WTC11 (cell line): ENCODE results near the gene IZUMO4. TPM values are rescaled to one million over a fixed set of nuclear protein-coding genes. Genes with fewer than 3 reads are reported as not detected.

Experiments used
- ATAC-seq: fragments of 200-7000 bp; cut with Tn5 transposase; 2 replicates; pipeline ENCODE4 v1.10.0; 2021; ENCODE audit warnings: mild to moderate bottlenecking, moderate library complexity
- CTCF ChIA-PET: fragments of 300-600 bp; sonication (Branson Sonifier 250); formaldehyde crosslinking; loops from one replicate; lab custom pipeline; 2021; ENCODE audit warnings: antibody characterized with exemption; lab: Charles Lee
- POLR2A ChIA-PET: fragments of 350-600 bp; sonication (Branson Sonifier 250); formaldehyde crosslinking; loops from one replicate; lab custom pipeline; 2021; ENCODE audit warnings: antibody characterized with exemption; lab: Charles Lee
- DNase-seq: peaks from one replicate; pipeline ENCODE4 v3.0.0; 2021; ENCODE audit warnings: low spot score
- H3K27ac Mint-ChIP-seq: 2 replicates; pipeline ENCODE4 v1.8.0; 2021; ENCODE audit warnings: mixed read lengths
- H3K27me3 Mint-ChIP-seq: 2 replicates; pipeline ENCODE4 v1.8.0; 2021; ENCODE audit warnings: low read depth, mild to moderate bottlenecking, moderate library complexity, mixed read lengths
- H3K36me3 Mint-ChIP-seq: 2 replicates; pipeline ENCODE4 v1.8.0; 2021; ENCODE audit warnings: mixed read lengths
- H3K4me1 Mint-ChIP-seq: 2 replicates; pipeline ENCODE4 v1.8.0; 2022; ENCODE audit warnings: mixed read lengths
- H3K4me3 Mint-ChIP-seq: 2 replicates; pipeline ENCODE4 v1.8.0; 2021; ENCODE audit warnings: mild to moderate bottlenecking, moderate library complexity, mixed read lengths
- H3K9me3 Mint-ChIP-seq: 2 replicates; pipeline ENCODE4 v1.8.0; 2021; ENCODE audit warnings: mixed read lengths
- ATF1 ChIP-seq: sonication (generic); formaldehyde crosslinking; IDR thresholded peaks from 2 replicates; pipeline ENCODE4 v1.8.1; 2023; ENCODE audit warnings: mild to moderate bottlenecking, moderate library complexity, missing genetic modification reagents
- ATF2 ChIP-seq: sonication (generic); formaldehyde crosslinking; IDR thresholded peaks from 2 replicates; pipeline ENCODE4 v1.8.1; 2022; ENCODE audit warnings: low read depth, missing genetic modification reagents, borderline replicate concordance
- CREB1 ChIP-seq: sonication (generic); formaldehyde crosslinking; IDR thresholded peaks from 2 replicates; pipeline ENCODE4 v1.8.0; 2023; ENCODE audit warnings: mild to moderate bottlenecking, missing genetic modification reagents
- CREM ChIP-seq: sonication (generic); formaldehyde crosslinking; IDR thresholded peaks from 2 replicates; pipeline ENCODE4 v1.8.1; 2022; ENCODE audit warnings: mild to moderate bottlenecking, missing genetic modification reagents, moderate library complexity
- FOXK1 ChIP-seq: sonication (generic); formaldehyde crosslinking; IDR thresholded peaks from 2 replicates; pipeline ENCODE4 v1.8.0; 2022; ENCODE audit warnings: mild to moderate bottlenecking, moderate library complexity, missing genetic modification reagents
- FOXP1 ChIP-seq: sonication (generic); formaldehyde crosslinking; IDR thresholded peaks from 2 replicates; pipeline ENCODE4 v1.8.0; 2022; ENCODE audit warnings: missing genetic modification reagents, mild to moderate bottlenecking, moderate library complexity, borderline replicate concordance
- HMGA2 ChIP-seq: fragments of 250-450 bp; sonication (Bioruptor Pico); IDR thresholded peaks from 2 replicates; pipeline ENCODE4 v1.4.0; 2021; ENCODE audit warnings: mild to moderate bottlenecking, moderate library complexity
- MAX ChIP-seq: sonication (generic); formaldehyde crosslinking; IDR thresholded peaks from 2 replicates; pipeline ENCODE4 v1.8.0; 2022; ENCODE audit warnings: mild to moderate bottlenecking, missing genetic modification reagents
- MYBL2 ChIP-seq: sonication (generic); formaldehyde crosslinking; IDR thresholded peaks from 2 replicates; pipeline ENCODE4 v1.8.1; 2023; ENCODE audit warnings: mild to moderate bottlenecking, moderate library complexity, missing genetic modification reagents
- NR2C2 ChIP-seq: sonication (generic); formaldehyde crosslinking; IDR thresholded peaks from 2 replicates; pipeline ENCODE4 v1.8.0; 2022; ENCODE audit warnings: mild to moderate bottlenecking, missing genetic modification reagents
- OVOL2 ChIP-seq: fragments of 250-450 bp; sonication (Bioruptor Pico); IDR thresholded peaks from 2 replicates; pipeline ENCODE4 v1.9.0; 2021; ENCODE audit warnings: mild to moderate bottlenecking, borderline replicate concordance
- RORB ChIP-seq: fragments of 250-450 bp; sonication (Bioruptor Pico); IDR thresholded peaks from 2 replicates; pipeline ENCODE4 v1.9.0; 2021; ENCODE audit warnings: mild to moderate bottlenecking
- SOX15 ChIP-seq: fragments of 250-450 bp; sonication (Bioruptor Pico); IDR thresholded peaks from 2 replicates; pipeline ENCODE4 v1.9.0; 2021; ENCODE audit warnings: mild to moderate bottlenecking
- TCF7 ChIP-seq: sonication (generic); formaldehyde crosslinking; IDR thresholded peaks from 2 replicates; pipeline ENCODE4 v1.8.0; 2022; ENCODE audit warnings: mild to moderate bottlenecking, low read depth, missing genetic modification reagents, moderate library complexity
- TP53 ChIP-seq: sonication (generic); formaldehyde crosslinking; IDR thresholded peaks from 2 replicates; pipeline ENCODE4 v1.8.1; 2023; ENCODE audit warnings: mild to moderate bottlenecking, missing genetic modification reagents
- ZBTB21 ChIP-seq: sonication (generic); formaldehyde crosslinking; IDR thresholded peaks from 2 replicates; pipeline ENCODE4 v1.8.1; 2023; ENCODE audit warnings: mild to moderate bottlenecking, missing genetic modification reagents, borderline replicate concordance
- ZBTB43 ChIP-seq: sonication (generic); formaldehyde crosslinking; IDR thresholded peaks from 2 replicates; pipeline ENCODE4 v1.8.1; 2023; ENCODE audit warnings: mild to moderate bottlenecking, missing genetic modification reagents
- ZNF263 ChIP-seq: sonication (generic); formaldehyde crosslinking; IDR thresholded peaks from 2 replicates; pipeline ENCODE4 v1.8.1; 2022; ENCODE audit warnings: low read depth, mild to moderate bottlenecking, moderate library complexity, missing genetic modification reagents
- ZNF317 ChIP-seq: sonication (generic); formaldehyde crosslinking; IDR thresholded peaks from 2 replicates; pipeline ENCODE4 v1.8.1; 2023; ENCODE audit warnings: low read depth, mild to moderate bottlenecking, moderate library complexity, missing genetic modification reagents, borderline replicate concordance
- ZNF532 ChIP-seq: fragments of 250-450 bp; sonication (Bioruptor Pico); IDR thresholded peaks from 2 replicates; pipeline ENCODE4 v1.9.0; 2021; ENCODE audit warnings: mild to moderate bottlenecking, borderline replicate concordance
- ZSCAN18 ChIP-seq: fragments of 250-450 bp; sonication (Bioruptor Pico); IDR thresholded peaks from 2 replicates; pipeline ENCODE4 v2.1.2; 2022; ENCODE audit warnings: mild to moderate bottlenecking, moderate library complexity
- total RNA-seq: library from RNA; stranded (reverse); gene quantifications from 3 replicates; pipeline ENCODE4 v1.2.3, GENCODE V29; 2021
- TF ChIP-seq, protein P1 (sequence below): sonication (generic); formaldehyde crosslinking; IDR thresholded peaks from 2 replicates; pipeline ENCODE4 v1.8.1; 2023; ENCODE audit warnings: mild to moderate bottlenecking, missing genetic modification reagents, moderate library complexity
- TF ChIP-seq, protein P2 (sequence below): sonication (generic); formaldehyde crosslinking; IDR thresholded peaks from 2 replicates; pipeline ENCODE4 v1.8.1; 2022; ENCODE audit warnings: low read depth, mild to moderate bottlenecking, moderate library complexity, missing genetic modification reagents, borderline replicate concordance
- TF ChIP-seq, protein P3 (sequence below): fragments of 200-600 bp; IDR thresholded peaks from 2 replicates; pipeline ENCODE4 v1.8.0; 2022; ENCODE audit warnings: antibody characterized with exemption

Gene IZUMO4
- total RNA-seq, 1 experiment from 2014 or later, result 1.9 TPM

DNA sequence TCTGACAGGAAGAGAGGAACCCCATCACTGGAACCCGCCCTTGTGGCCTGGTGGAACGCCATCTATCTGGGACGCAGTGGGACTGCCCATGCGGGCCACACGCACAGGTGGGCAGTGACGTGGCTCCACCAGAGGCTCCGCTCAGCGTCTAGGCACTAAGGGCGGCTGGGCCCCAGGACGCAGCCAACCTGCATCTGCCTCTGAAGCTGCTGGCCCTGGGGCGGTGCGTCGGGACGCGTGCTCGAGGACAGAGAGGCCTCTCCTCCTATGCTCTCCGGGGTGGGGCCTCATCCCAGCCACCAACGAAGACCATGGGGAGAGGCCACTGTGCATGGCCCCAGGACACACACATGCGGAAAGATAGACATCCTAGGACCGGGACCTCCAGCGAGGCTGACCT lies 18.1 kb downstream of the IZUMO4 start:
- ChIA-PET CTCF (no interaction called here), POLR2A (no interaction called here)
- no peak for ATAC-seq
- Mint-ChIP-seq H3K36me3 (peaks cover 50% of the 10 kb centered on the region), H3K4me1 (no peaks in the 10 kb centered on the region), H3K27ac (no peak overlapping the region), H3K9me3 (no peaks in the 10 kb centered on the region), H3K27me3 (no peaks in the 10 kb centered on the region), H3K4me3 (no peak overlapping the region)
- DNase-seq, result no peak
- TF ChIP-seq TCF7 (CRISPR knock-in tag), result no peak
- no peak for TF ChIP-seq HMGA2 (CRISPR knock-in tag)
- TF ChIP-seq CREM, result no peak
- no peak for TF ChIP-seq FOXP1 (CRISPR knock-in tag)
- TF ChIP-seq ZBTB43, result no peak
- no peak for TF ChIP-seq ATF1 (CRISPR knock-in tag)
- TF ChIP-seq ZNF532 (CRISPR knock-in tag), result no peak
- TF ChIP-seq CREB1 (CRISPR knock-in tag), result no peak
- no peak for TF ChIP-seq ATF2 (CRISPR knock-in tag)
- TF ChIP-seq, protein P1, sequence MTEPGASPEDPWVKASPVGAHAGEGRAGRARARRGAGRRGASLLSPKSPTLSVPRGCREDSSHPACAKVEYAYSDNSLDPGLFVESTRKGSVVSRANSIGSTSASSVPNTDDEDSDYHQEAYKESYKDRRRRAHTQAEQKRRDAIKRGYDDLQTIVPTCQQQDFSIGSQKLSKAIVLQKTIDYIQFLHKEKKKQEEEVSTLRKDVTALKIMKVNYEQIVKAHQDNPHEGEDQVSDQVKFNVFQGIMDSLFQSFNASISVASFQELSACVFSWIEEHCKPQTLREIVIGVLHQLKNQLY (CRISPR knock-in tag), result no peak
- TF ChIP-seq OVOL2, result no peak
- no peak for TF ChIP-seq NR2C2 (CRISPR knock-in tag)
- no peak for TF ChIP-seq SOX15

DNA sequence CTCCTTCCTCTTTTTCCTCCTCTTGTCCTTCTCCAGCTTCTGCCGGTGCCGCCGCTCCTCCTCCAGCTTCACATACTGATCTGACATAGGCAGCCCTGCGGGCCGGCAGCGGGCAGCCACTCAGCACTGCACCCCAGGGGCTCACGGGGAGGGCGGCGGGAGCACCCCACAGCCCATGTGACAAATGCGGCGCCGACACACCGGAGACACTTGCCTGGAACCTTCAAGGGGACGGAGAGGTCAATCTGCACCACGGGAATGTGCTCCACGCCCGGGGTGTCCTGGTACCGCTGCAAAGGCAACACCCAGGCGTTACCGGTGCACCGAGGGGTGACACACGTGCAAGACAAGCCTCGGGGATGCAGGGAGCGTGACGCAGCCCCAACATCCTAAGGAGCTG lies 18.6 kb downstream of the IZUMO4 start:
- ATAC-seq (no peak), DNase-seq (no peak)
- Mint-ChIP-seq H3K36me3 (peaks cover 50% of the 10 kb centered on the region), H3K4me1 (no peaks in the 10 kb centered on the region), H3K9me3 (no peaks in the 10 kb centered on the region), H3K27me3 (no peaks in the 10 kb centered on the region), H3K27ac (no peak overlapping the region), H3K4me3 (no peak overlapping the region)
- POLR2A ChIA-PET, result no interaction called here
- CTCF ChIA-PET, result interaction anchor here (0.6 to 0.9 kb wide), 2 partner anchors 8 to 84 kb away, joined by 3 to 5 read pairs; no protein-coding TSS in a partner anchor
- TF ChIP-seq NR2C2 (CRISPR knock-in tag) (no peak), ZBTB21 (CRISPR knock-in tag) (no peak), ZSCAN18 (no peak), TP53 (CRISPR knock-in tag) (no peak), TCF7 (CRISPR knock-in tag) (no peak), ZNF263 (CRISPR knock-in tag) (no peak), MYBL2 (no peak), FOXK1 (CRISPR knock-in tag) (no peak), ZNF317 (no peak), FOXP1 (CRISPR knock-in tag) (no peak), CREM (no peak), RORB (CRISPR knock-in tag) (no peak), MAX (CRISPR knock-in tag) (no peak)
- TF ChIP-seq, protein P2, sequence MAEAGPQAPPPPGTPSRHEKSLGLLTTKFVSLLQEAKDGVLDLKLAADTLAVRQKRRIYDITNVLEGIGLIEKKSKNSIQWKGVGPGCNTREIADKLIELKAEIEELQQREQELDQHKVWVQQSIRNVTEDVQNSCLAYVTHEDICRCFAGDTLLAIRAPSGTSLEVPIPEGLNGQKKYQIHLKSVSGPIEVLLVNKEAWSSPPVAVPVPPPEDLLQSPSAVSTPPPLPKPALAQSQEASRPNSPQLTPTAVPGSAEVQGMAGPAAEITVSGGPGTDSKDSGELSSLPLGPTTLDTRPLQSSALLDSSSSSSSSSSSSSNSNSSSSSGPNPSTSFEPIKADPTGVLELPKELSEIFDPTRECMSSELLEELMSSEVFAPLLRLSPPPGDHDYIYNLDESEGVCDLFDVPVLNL (CRISPR knock-in tag), result no peak
- TF ChIP-seq, protein P3, sequence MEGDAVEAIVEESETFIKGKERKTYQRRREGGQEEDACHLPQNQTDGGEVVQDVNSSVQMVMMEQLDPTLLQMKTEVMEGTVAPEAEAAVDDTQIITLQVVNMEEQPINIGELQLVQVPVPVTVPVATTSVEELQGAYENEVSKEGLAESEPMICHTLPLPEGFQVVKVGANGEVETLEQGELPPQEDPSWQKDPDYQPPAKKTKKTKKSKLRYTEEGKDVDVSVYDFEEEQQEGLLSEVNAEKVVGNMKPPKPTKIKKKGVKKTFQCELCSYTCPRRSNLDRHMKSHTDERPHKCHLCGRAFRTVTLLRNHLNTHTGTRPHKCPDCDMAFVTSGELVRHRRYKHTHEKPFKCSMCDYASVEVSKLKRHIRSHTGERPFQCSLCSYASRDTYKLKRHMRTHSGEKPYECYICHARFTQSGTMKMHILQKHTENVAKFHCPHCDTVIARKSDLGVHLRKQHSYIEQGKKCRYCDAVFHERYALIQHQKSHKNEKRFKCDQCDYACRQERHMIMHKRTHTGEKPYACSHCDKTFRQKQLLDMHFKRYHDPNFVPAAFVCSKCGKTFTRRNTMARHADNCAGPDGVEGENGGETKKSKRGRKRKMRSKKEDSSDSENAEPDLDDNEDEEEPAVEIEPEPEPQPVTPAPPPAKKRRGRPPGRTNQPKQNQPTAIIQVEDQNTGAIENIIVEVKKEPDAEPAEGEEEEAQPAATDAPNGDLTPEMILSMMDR, result no peak
